K562 (cell line): ENCODE data around the gene SERPIND1. TPM values are rescaled to one million over a fixed set of nuclear protein-coding genes. Genes with fewer than 3 reads are reported as not detected.

Source experiments
- BCL6 ChIP-seq: fragments of 250-450 bp; sonication (Bioruptor Pico); IDR thresholded peaks from 2 replicates; pipeline ENCODE4 v1.4.0; 2020
- ELF4 ChIP-seq: fragments of 450-650 bp; formaldehyde crosslinking; IDR thresholded peaks from 2 replicates; pipeline ENCODE4 v1.4.0; 2022; ENCODE audit warnings: missing genetic modification characterization
- FOXA3 ChIP-seq, 2 experiments: fragments of 450-650 bp in 1 of 2; sonication (generic) in 1 of 2; formaldehyde crosslinking; IDR thresholded peaks in 1 of 2; conservative IDR thresholded peaks in 1 of 2; 2 replicates each; pipeline versions ENCODE4 v1.4.0 to v1.8.0; 2020 to 2022; ENCODE audit warnings: mild to moderate bottlenecking in 2 of 2, missing genetic modification reagents in 1 of 2
- FOXK1 ChIP-seq: sonication (generic); formaldehyde crosslinking; IDR thresholded peaks from 2 replicates; pipeline ENCODE4 v1.8.0; 2022; ENCODE audit warnings: missing genetic modification reagents, mild to moderate bottlenecking, borderline replicate concordance
- GABPB2 ChIP-seq: fragments of 250-450 bp; sonication (Bioruptor Pico); conservative IDR thresholded peaks from 2 replicates; pipeline ENCODE4 v1.5.1; 2021; ENCODE audit warnings: mild to moderate bottlenecking
- HMGN3 ChIP-seq: IDR thresholded peaks from 2 replicates; pipeline ENCODE4 v1.6.1; 2011; ENCODE audit warnings: borderline replicate concordance, low read depth, mild to moderate bottlenecking, mixed read lengths, low read length; ENCODE audit not compliant: insufficient read length; ENCODE audit errors: extremely low read depth
- MAZ ChIP-seq, 2 experiments: fragments of 450-650 bp in 1 of 2; sonication (generic) in 1 of 2; formaldehyde crosslinking; IDR thresholded peaks in 1 of 2; conservative IDR thresholded peaks in 1 of 2; 2 replicates each; pipeline versions ENCODE4 v1.4.0 to v1.5.0; 2020; ENCODE audit warnings: mild to moderate bottlenecking in 1 of 2, missing genetic modification reagents in 1 of 2
- NCOA6 ChIP-seq: fragments of 450-650 bp; IDR thresholded peaks from 2 replicates; pipeline ENCODE4 v1.6.1; 2017; ENCODE audit warnings: mild to moderate bottlenecking
- POLR3G ChIP-seq: IDR thresholded peaks from 2 replicates; pipeline ENCODE4 v1.6.1; 2011; ENCODE audit not compliant: insufficient read length, insufficient replicate concordance; ENCODE audit errors: extremely low read depth
- PTTG1 ChIP-seq: fragments of 450-650 bp; IDR thresholded peaks from 2 replicates; pipeline ENCODE4 v1.6.1; 2016; ENCODE audit warnings: low read depth, mild to moderate bottlenecking, missing genetic modification characterization, missing compliant biosample characterization
- RBM39 ChIP-seq: fragments of 200-400 bp; formaldehyde crosslinking; optimal IDR thresholded peaks from 2 replicates; pipeline ENCODE3; 2018; ENCODE audit warnings: low read depth, low read length
- SAP30 ChIP-seq: fragments of 200-600 bp; sonication (generic); IDR thresholded peaks from 2 replicates; pipeline ENCODE4 v1.6.1; 2012; ENCODE audit warnings: borderline replicate concordance, low read depth, mild to moderate bottlenecking, moderate library complexity, low read length, control low read depth, inconsistent platforms; ENCODE audit not compliant: insufficient read depth, poor library complexity, severe bottlenecking
- SREBF2 ChIP-seq: sonication (generic); formaldehyde crosslinking; IDR thresholded peaks from 2 replicates; pipeline ENCODE4 v1.4.0; 2020; ENCODE audit warnings: mild to moderate bottlenecking, missing genetic modification reagents
- SRF ChIP-seq, 2 experiments: fragments of 250-450, 450-650 bp in 1 of 2; sonication (Bioruptor Pico) in 1 of 2; sonication (generic) in 1 of 2; formaldehyde crosslinking; IDR thresholded peaks; 2 replicates each; pipeline versions ENCODE4 v1.5.0 to v1.5.1; 2020 to 2022; ENCODE audit warnings: mild to moderate bottlenecking in 1 of 2, missing genetic modification reagents in 1 of 2
- SRSF9 ChIP-seq: fragments of 200-400 bp; formaldehyde crosslinking; IDR thresholded peaks from 2 replicates; pipeline ENCODE4 v1.6.1; 2017; ENCODE audit warnings: low read depth, low read length, borderline replicate concordance
- SUPT5H ChIP-seq: fragments of 450-650 bp; IDR thresholded peaks from 2 replicates; pipeline ENCODE4 v1.6.1; 2016
- TEAD1 ChIP-seq, 2 experiments: fragments of 450-650 bp in 1 of 2; sonication (generic) in 1 of 2; formaldehyde crosslinking; IDR thresholded peaks; 2 replicates each; pipeline versions ENCODE4 v1.4.0 to v1.8.0; 2020 to 2022; ENCODE audit warnings: mild to moderate bottlenecking in 2 of 2, missing genetic modification reagents in 1 of 2
- ZBTB17 ChIP-seq: fragments of 450-650 bp; formaldehyde crosslinking; IDR thresholded peaks from 2 replicates; pipeline ENCODE4 v1.4.0; 2020; ENCODE audit warnings: mild to moderate bottlenecking
- ZNF239 ChIP-seq: fragments of 250-450 bp; sonication (Bioruptor Pico); IDR thresholded peaks from 2 replicates; pipeline ENCODE4 v1.4.0; 2020; ENCODE audit warnings: mild to moderate bottlenecking
- ZNF253 ChIP-seq: fragments of 250-450 bp; sonication (Bioruptor Pico); conservative IDR thresholded peaks from 2 replicates; pipeline ENCODE4 v1.6.1; 2021; ENCODE audit warnings: mild to moderate bottlenecking
- ZNF644 ChIP-seq: fragments of 200-800 bp; sonication (Bioruptor generic); IDR thresholded peaks from 2 replicates; pipeline ENCODE4 v1.6.1; 2016; ENCODE audit warnings: low read depth, missing genetic modification characterization, missing compliant biosample characterization
- polyA plus RNA-seq, 8 experiments: library from polyadenylated mRNA; depleted of rRNA in 4 of 8; stranded (reverse) in 5 of 8; unstranded in 3 of 8; fragments of >200 nt; fragmentation: Nextera tagmentation in 2 of 8; fragmentation: Illumina TruSeq in 1 of 8; extraction: Ambion mirVana in 2 of 8; extraction: Trizol in 1 of 8; gene quantifications; 2 replicates each; pipeline versions ENCODE4 v1.2.1 to v1.2.3, GENCODE V29; 2011 to 2014; ENCODE audit warnings: inconsistent platforms in 1 of 8, missing spikeins in 1 of 8
- total RNA-seq, 7 experiments: library from RNA; depleted of rRNA in 6 of 7; stranded (reverse); fragments of >200 nt in 6 of 7; fragmentation: Illumina TruSeq in 2 of 7; extraction: Trizol in 2 of 7; gene quantifications; 2 replicates each; pipeline versions ENCODE4 v1.2.1 to v1.2.3, GENCODE V29; 2011 to 2021; ENCODE audit warnings: low replicate concordance in 1 of 7
- TF ChIP-seq, protein P1 (sequence below): sonication (generic); formaldehyde crosslinking; IDR thresholded peaks from 2 replicates; pipeline ENCODE4 v1.8.1; 2023; ENCODE audit warnings: mild to moderate bottlenecking, missing genetic modification reagents
- TF ChIP-seq, protein P2 (sequence below): fragments of 250-450 bp; sonication (Bioruptor Pico); IDR thresholded peaks from 2 replicates; pipeline ENCODE4 v1.8.0; 2021; ENCODE audit warnings: moderate library complexity, mild to moderate bottlenecking, inconsistent platforms

The SERPIND1 gene
- total and polyA plus RNA-seq, 9 of the 15 experiments (the other 6 are each of a cell fraction or from before 2014, with no cell fraction given) = 0.04 to 0.11 (median 0.09) TPM; not detected in 6

DNA sequence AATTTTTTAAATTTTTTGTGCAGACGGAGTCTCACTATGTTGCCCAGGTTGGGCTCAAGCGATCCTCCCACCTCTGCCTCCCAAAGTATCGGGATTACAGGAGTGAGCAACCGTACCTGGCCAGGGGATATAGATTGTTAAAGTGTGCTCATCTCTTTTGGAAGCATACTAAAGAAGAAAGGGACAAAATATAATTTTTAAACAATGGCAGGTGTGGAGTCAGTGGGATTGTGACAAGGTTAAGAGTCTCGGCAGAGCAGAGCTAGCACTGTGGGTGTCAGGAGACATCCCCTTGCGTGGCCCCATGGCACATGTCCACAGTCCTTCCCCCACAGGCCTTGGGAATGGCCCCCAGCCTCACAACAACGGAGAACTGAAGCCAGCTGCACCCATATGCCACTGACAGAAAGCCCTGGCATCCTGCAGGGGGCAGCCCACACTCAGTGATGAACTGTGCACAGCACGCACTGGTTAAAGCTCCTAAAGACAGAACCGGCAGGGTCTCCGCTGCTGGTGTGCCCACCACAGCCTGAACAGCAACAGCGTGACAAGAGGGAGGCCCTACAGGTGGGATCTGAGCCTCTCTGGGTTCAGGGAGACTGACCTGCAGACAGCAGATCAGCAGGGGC is 29.9 kb downstream of the SERPIND1 start (continued):
- TF ChIP-seq FOXA3 (CRISPR knock-in tag; conservative IDR thresholded peaks at IDR 0.05 in 1 of 2, IDR thresholded peaks at IDR 0.05 in 1 of 2) (no peak), SREBF2 (CRISPR knock-in tag) (no peak), SUPT5H (no peak), ELF4 (CRISPR knock-in tag) (no peak), ZNF253 (CRISPR knock-in tag) (no peak), ZNF644 (tag) (no peak), PTTG1 (tag) (no peak), SAP30 (no peak), RBM39 (no peak), HMGN3 (no peak), MAZ (CRISPR knock-in tag; conservative IDR thresholded peaks at IDR 0.05 in 1 of 2, IDR thresholded peaks at IDR 0.05 in 1 of 2) (no peak; a peak in 1 of 4 replicates), ZNF239 (CRISPR knock-in tag) (no peak), SRF (CRISPR knock-in tag; IDR thresholded peaks at IDR 0.05) (no peak), GABPB2 (CRISPR knock-in tag) (peak; percentile 18; the same call in 1 of the 2 replicates), BCL6 (CRISPR knock-in tag) (no peak), FOXK1 (CRISPR knock-in tag) (no peak), NCOA6 (no peak), TEAD1 (CRISPR knock-in tag; IDR thresholded peaks at IDR 0.05) (no peak), ZBTB17 (no peak), POLR3G (no peak), SRSF9 (no peak)
- TF ChIP-seq, protein P1, sequence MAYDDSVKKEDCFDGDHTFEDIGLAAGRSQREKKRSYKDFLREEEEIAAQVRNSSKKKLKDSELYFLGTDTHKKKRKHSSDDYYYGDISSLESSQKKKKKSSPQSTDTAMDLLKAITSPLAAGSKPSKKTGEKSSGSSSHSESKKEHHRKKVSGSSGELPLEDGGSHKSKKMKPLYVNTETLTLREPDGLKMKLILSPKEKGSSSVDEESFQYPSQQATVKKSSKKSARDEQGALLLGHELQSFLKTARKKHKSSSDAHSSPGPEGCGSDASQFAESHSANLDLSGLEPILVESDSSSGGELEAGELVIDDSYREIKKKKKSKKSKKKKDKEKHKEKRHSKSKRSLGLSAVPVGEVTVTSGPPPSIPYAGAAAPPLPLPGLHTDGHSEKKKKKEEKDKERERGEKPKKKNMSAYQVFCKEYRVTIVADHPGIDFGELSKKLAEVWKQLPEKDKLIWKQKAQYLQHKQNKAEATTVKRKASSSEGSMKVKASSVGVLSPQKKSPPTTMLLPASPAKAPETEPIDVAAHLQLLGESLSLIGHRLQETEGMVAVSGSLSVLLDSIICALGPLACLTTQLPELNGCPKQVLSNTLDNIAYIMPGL = peak; percentile 86; the same call in 1 of the 2 replicates
- TF ChIP-seq, protein P2, sequence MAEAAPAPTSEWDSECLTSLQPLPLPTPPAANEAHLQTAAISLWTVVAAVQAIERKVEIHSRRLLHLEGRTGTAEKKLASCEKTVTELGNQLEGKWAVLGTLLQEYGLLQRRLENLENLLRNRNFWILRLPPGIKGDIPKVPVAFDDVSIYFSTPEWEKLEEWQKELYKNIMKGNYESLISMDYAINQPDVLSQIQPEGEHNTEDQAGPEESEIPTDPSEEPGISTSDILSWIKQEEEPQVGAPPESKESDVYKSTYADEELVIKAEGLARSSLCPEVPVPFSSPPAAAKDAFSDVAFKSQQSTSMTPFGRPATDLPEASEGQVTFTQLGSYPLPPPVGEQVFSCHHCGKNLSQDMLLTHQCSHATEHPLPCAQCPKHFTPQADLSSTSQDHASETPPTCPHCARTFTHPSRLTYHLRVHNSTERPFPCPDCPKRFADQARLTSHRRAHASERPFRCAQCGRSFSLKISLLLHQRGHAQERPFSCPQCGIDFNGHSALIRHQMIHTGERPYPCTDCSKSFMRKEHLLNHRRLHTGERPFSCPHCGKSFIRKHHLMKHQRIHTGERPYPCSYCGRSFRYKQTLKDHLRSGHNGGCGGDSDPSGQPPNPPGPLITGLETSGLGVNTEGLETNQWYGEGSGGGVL (CRISPR knock-in tag) = no peak
